GM12872 (cell line): ENCODE measurements around the gene L3MBTL1.

ENCODE experiments used
- CTCF ChIP-seq: IDR thresholded peaks from 3 replicates; pipeline ENCODE4 v1.5.1; 2011; ENCODE audit warnings: low read depth, mild to moderate bottlenecking, low read length, moderate library complexity; ENCODE audit not compliant: insufficient read depth

Gene L3MBTL1

DNA sequence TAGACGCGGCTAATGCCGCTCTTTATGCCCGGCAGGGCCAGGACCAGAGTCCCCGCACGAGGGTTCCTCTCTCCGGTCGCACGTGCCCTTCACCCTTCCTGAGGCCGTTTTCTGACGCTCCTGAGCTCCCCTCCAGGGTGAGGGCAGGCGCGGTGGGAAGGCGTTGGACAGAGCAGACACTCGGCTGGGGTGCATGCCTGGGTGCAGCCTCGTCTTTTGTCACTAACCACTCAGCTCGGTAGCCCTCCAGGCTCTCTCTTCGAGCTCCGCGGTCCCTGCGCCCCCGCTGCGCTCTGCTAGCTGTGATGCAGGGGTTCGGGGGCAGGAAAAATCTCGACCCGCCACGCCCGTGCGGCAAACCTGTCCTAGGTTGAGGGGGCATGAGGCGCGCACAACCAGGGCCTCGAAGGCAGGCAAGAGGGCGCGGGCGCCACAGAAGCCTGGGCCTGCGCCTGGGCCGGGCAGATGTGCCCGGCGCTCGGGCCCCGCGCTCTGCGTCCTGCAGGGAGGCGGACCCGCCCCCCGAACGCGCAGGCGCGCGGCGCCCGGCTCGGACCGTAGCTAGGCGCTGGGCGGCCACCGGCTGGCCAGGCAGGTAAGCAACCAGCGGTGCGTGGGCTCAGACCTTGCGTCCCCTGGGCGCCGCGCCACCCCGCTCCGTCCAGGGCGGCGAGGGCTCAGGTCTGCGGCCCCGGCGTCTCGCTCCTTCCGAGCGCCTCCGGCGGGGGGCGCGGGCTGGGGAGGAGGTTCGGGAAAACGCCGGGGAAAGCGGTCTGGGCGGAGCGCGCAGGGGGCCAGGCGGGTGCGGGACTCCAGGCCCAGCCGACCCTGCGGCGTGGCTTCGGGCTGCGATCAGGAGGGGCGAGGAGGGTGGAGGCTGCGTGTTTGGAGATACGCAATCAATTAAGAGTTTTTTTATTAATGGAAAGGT is at the start of gene L3MBTL1:
Gene L3MBTL1 (plus strand): TSS at position 548 of the 931 bp plus-strand sequence. CDS start 5,807 bp downstream, outside the sequence.
- TF ChIP-seq CTCF, result no peak

DNA sequence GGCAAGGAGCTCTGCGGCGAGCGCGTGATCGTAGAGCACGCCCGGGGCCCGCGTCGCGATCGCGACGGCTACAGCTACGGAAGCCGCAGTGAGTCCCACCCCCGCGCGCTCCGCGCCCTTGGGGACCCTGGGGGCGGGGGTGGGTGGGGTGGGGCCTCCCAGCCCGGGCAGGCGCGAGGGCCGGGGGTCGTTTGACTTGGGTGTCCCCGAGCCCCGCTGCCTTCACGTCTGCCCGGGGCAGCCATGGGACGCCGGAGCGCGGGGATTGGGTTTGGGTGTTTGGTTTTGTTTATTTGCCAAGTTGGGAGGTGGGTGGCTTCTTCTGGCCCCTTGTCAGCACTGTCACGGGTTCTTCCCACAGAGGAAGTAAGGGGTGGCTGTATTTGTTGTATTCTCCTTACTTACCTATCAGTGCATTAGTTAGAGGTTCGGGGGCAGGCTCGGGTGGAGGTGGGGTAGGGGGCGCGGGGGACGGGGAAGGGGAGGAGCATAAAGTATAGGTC is 49.0 kb upstream of the L3MBTL1 start:
- no peak for TF ChIP-seq CTCF

DNA sequence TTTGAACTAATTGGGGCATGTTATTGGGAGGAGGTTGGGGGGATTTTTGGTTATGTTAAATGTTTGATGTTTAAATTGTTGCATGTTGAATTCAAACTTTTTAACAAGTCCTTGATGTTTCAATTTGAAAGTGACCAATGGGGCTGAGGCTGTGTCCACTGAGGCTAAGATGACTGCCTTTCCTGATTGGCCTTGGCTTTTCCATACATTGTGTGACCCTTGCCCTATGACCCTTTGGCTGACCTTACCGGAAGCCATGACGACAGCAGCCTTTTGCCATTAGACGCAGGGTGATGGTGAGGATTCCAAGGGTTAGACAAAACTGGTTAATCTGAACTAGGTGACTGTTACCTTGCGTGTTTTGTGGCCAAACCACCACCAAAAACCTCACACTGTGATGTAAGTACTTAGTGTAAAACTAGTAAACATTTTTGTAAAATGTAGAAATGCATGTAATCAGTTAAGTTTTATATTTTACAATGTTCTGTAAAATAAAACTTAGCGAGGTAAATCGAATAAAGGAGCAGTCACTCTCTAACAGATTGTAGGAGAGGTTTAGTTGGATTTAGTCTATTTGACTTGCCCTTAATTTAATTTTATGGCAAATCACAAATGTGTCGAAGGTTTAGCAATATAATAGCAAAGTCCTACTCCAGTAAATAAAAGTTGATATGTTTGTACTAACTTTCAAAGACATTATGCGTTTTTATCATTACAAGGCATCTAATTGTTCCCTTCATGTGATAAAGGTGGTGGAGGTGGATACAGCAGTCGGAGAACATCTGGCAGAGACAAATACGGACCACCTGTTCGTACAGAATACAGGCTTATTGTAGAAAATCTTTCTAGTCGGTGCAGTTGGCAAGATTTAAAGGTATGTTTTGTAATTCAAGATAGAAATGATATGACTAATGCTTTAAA is 48.2 kb upstream of the L3MBTL1 start:
- no peak for TF ChIP-seq CTCF

DNA sequence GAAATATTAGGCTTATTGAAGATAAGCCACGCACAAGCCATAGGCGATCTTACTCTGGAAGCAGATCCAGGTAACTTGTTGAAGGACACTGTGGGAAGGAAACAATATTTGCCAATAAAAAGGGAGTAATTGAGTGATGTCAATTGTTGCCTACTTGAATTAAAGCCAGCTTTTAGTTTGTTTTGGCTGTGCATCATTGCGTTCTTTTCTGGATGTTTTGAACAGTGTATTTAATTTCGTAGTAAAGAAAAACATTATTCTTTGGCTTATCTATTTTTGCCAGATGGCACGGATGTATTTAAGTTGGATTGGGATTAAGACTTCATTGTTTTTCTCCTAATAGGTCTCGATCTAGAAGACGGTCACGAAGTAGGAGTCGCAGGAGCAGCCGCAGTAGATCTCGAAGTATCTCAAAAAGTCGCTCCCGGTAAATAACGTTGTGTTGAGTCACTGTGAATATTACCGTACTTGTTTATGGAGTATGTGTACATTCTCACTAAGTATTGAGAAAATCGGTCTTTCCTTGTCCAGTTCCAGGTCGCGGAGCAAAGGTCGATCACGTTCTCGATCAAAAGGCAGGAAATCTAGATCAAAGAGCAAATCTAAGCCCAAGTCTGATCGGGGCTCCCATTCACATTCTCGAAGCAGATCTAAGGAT is 47.2 kb upstream of the L3MBTL1 start:
- TF ChIP-seq CTCF, result no peak

DNA sequence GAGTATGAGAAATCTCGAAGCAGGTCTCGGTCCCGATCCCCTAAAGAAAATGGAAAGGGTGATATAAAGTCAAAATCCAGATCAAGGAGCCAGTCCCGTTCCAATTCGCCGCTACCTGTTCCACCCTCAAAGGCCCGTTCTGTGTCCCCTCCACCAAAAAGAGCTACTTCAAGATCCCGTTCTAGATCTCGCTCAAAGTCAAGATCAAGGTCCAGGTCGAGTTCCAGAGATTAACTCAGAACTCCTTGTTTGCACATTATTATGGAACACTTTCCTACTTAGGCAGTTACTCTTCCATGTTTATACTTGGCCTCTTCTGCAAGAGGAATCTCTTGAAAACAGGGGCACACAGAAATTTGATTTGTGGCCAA is 46.7 kb upstream of the L3MBTL1 start:
- no peak for TF ChIP-seq CTCF

DNA sequence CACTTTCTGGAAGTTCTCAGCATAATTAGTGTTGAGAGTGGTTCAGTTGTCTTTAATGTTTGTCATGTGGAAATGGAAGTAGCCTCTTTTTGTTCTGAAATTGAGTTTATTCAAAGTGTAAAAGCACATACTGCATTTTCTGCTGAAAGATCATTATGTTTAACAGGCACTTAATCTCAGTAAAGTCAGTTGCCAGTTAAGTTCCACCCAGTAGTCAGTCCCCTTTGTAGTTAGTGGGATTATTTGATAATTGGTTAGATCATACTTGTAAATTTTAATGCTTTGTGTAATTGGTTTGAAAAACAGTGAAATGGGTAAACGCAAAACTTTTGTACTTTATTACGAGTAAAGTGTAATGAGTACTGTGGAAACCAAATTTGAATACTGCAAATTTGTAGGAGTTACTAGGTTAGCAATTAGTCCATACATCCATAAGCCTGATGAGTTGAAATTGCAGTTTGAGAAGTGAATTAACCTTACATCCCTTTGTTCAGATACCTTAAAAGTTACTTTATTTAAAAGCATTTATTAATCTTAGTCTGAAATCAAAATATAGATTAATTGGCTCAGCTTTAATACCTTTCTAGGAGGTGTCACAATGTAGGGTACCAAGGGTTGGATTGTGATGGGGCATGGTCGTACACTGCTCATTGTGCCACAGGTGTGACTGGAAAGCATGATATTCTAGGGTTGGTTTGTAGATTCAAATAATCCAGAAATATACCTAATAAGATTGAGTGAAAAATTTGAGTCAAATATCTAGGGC is 45.4 kb upstream of the L3MBTL1 start:
- no peak for TF ChIP-seq CTCF
